Measurements from ENCODE around the gene STX8. TPM values are rescaled to one million over a fixed set of nuclear protein-coding genes. Genes with fewer than 3 reads are reported as not detected.

Gene STX8
- total RNA-seq, 1 donor from 2014 or later, result 63.6 TPM

DNA sequence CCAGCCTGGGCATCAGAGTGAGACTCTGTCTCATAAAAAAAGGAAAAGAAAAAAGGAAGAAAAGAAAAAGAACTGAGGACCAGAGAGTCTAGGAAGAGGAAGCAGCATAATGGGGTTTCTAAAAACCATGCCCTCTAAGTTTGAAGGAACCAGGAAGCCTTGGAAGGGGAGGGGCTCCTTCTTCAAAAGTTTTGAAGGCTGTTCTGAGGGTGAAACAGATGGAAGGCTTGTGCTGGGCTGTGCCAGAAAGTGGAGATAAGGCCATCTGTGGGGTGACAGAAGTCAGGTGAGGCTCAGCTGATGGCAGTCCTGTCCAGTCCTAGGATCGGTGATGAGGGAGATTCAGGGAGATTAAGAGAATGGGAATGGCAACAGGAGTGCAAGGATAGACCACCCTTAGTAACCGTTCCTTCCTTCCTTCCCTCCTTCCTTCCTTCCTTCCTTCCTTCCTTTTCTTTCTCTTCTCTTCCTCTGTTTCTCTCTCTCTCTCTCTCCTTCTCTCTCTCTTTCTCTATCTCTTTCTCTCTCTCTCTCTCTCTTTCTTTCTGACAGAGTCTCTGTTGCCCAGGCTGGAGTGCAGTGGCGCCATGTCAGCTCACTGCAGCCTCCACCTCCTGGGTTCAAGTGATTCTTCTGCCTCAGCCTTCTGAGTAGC lies 371.7 kb downstream of the STX8 start:
- FAIRE-seq (no peak), DNase-seq (ENCODE audit: low spot score in 2 of 2) (no peak)

DNA sequence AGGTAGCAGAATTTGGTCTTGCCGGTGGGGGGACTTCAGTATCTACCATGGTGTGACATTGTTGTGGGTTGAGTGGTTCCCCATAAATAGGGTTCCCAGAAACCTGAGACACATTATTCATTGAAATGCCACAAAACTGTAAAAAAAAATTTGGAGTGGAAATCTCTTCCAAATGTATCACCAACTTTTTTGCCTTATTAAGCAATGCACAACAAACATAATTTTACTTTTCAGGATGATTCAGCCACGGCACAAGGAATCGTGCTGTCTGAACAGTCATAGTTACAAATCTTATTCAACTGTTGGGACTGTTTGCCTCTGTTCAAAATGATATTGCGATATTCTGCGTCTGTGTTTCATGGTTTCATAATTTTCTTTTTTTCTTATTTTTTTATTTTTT lies 373.1 kb downstream of the STX8 start:
- no peak for FAIRE-seq
- no peak for DNase-seq (ENCODE audit: low spot score in 2 of 2)

DNA sequence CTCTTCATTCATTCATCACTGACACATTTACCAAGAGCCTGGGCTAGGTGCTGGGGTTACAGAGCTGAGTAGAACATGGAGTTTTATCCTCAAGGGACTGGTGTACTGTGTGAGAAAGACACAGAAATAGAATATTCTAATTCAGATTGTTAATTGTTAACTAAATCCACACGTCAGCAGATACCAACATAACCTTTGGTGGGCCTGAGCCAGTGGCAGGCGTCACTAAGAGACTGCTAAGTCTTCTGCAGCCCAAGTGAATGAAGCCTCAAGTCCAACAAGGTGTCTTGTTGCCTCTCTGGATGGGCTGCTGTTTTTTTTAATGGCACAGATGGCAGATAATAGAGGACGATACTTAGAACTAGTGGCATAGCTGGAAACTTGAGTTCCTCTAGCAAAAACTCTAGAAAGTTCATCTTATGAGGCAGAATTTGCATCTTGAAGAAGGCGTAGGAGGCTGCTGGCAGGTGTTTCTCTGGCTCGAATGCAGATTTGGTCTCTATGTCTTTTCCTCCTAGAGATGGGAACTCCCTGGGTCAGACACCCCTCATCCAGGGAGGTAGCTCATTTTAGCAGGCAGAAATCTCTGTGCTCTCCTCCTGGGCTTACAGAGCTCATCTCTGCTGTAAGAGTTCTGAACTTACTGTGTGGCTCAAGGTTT lies 374.8 kb downstream of the STX8 start:
- FAIRE-seq (no peak), DNase-seq (ENCODE audit: low spot score in 2 of 2) (no peak)

Small RNAs within 50 kb of the gene (small RNA-seq; reads per million reads assigned to genes)
- not detected for gene AC005695.3

Other genes starting within 250 kb of the STX8 start
- gene CFAP52, start 822 bp upstream of the STX8 start, total RNA-seq, result 0.41 TPM
- gene USP43, start 69.7 kb upstream of the STX8 start, total RNA-seq, result 8.6 TPM
- not detected for gene DHRS7C, start 215.8 kb upstream of the STX8 start, total RNA-seq
- not detected for gene GSG1L2, start 246.3 kb upstream of the STX8 start, total RNA-seq

Data from frontal cortex (tissue), 4 donors.